Medulla oblongata (tissue), 1 donor: ENCODE data around the gene TMEM208.

ENCODE experiments used
- DNase-seq: peaks from one replicate; pipeline ENCODE4 v3.0.0-alpha.2; 2015; ENCODE audit errors: extremely low spot score

TMEM208 gene

DNA sequence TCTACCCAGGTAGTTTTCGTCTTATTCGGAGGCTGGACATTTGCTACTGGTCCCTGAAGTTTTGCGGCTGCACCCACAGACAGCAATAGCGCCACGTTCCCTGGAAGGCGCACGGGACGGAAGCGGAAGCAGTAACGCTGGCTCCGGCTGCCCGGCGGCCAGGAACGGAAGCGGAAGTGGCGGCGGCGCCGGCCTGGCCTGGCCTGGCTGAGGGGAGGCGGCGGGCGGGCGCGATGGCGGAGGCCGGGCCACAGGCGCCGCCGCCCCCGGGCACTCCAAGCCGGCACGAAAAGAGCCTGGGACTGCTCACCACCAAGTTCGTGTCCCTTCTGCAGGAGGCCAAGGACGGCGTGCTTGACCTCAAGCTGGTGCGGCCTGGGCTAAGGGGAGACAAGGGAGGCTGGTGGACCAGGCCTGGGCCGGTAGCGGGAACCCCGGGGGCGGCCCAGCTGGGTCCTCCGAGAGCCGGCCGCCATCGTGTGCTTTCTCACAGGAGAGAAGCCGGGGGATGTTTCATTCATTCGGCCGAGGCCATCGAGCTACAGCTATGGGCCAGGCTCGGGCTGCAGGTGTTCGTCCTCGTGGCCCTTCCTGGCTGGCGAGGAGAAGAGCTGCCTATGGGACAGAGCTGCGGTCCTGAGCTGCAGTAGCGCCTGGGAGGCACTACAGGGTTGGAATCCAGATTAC lies 34.8 kb upstream of the TMEM208 start, which contains the start of gene E2F4:
TSS of gene E2F4 (plus strand) at position 161 of the 687 bp plus-strand sequence. CDS start at position 234, 73 bp downstream.
- peak; percentile 97 for DNase-seq

DNA sequence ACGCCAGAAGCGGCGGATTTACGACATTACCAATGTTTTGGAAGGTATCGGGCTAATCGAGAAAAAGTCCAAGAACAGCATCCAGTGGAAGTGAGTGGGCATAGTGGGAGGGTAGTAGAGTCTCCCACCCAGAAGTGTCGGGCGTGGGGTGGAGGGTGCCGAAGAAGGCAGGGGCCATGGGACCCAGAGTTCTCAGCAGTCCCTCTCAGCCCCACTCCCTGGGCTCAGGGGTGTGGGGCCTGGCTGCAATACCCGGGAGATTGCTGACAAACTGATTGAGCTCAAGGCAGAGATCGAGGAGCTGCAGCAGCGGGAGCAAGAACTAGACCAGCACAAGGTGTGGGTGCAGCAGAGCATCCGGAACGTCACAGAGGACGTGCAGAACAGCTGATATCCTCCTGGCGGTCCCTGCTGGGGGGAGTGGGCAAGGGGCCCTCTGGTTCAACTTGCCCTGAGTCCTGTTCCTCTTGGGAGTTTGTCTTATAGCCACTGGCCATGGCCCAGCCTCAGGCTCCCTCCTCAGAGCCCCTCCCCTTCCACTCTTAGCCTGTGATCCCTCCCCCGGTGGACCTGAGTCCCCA lies 34.1 kb upstream of the TMEM208 start:
- DNase-seq = no peak

DNA sequence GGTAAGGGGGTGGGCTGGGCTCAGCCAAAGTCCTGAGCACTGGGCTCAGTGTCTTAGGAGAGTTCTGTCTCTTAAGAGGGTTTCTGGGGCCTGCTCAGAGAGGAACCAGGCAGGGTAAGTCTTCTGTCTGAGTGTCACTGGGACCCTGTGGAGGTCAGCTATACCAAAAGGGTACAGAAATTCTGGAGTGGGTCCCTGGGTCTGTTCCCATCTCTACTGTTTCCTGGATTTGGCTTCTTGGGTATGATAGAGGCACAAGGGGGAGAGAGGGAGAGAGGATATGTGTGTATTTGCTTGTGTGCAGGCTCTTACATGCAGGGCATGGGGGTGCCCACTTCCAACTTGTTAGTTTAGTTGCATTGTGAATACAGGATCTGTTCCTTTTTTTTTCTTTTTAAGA lies 33.4 kb upstream of the TMEM208 start:
- DNase-seq = no peak

DNA sequence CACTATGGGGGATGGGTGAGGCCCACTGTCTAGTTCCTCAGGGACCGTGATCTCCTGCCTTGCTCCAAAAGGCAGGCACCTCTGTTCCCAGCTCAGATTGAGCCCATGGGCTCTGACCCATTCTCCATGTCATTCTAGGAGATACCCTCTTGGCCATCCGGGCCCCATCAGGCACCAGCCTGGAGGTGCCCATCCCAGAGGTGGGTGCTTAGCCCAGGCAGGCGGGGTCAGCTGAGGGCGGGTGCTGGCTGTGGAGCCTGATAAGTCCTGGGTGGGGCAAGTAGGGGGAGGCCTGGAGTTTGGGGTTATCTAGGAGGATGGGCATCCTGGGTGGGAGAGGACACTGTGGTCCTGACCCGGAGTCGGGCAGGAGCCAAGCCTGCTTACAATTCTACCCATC lies 32.7 kb upstream of the TMEM208 start:
- no peak for DNase-seq

DNA sequence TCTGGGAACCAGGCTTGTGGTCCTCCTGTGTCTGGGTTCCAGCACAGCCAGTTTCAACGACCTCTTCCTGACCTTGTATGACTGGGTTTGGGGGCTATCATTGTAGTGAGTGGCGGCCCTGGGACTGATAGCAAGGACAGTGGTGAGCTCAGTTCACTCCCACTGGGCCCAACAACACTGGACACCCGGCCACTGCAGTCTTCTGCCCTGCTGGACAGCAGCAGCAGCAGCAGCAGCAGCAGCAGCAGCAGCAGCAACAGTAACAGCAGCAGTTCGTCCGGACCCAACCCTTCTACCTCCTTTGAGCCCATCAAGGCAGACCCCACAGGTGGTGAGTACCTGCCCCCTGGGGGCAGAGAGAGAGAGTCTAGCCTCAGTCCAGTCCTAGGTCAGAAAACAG lies 31.3 kb upstream of the TMEM208 start:
- DNase-seq = no peak

DNA sequence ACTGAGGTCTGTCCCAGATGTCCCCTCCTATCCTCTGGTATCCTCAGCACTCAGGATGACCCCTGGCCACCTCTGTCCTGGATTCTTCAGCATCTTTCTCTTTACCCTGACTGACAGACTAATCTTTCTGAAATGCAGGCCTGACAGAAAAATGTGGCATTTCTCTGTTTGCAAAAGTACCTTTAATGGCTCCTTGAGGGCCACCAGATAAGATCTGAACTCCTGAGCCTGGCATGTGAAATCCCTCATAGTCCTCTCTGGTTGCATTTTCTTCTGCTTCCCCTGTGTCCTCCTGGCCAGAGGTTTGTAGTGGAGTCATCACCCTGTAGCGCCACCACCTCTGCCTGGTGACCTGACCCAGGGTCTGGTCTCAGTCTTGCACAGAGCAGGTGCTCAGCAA lies 30.0 kb upstream of the TMEM208 start:
- no peak for DNase-seq

DNA sequence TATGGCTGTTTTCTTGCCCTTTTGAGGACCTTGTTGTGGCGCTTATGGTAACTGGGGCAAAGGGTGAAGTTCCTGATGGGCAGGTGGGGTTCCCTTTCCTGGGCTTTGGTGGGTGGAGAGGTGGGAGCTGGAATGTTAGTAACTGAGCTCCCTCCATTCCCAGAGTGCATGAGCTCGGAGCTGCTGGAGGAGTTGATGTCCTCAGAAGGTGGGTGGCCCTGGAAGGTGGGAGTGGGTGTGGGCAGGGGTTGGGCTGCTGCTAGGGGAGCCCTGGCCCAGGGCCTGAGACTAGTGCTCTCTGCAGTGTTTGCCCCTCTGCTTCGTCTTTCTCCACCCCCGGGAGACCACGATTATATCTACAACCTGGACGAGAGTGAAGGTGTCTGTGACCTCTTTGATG lies 29.2 kb upstream of the TMEM208 start:
- DNase-seq = no peak

DNA sequence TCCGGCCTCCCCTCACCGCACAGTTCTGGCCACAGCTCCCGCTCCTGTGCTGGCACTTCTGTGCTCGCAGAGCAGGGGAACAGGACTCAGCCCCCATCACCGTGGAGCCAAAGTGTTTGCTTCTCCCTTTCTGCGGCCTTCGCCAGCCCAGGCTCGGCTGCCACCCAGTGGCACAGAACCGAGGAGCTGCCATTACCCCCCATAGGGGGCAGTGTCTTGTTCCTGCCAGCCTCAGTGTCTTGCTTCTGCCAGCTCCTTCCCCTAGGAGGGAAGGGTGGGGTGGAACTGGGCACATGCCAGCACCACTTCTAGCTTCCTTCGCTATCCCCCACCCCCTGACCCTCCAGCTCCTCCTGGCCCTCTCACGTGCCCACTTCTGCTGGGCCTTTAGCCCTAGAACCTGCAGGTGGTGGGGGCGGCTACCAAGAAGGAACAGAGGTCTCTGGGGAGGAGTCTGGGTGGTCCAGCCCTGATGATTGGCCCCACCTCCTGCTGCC lies 28.6 kb upstream of the TMEM208 start:
- peak; percentile 69 for DNase-seq

DNA sequence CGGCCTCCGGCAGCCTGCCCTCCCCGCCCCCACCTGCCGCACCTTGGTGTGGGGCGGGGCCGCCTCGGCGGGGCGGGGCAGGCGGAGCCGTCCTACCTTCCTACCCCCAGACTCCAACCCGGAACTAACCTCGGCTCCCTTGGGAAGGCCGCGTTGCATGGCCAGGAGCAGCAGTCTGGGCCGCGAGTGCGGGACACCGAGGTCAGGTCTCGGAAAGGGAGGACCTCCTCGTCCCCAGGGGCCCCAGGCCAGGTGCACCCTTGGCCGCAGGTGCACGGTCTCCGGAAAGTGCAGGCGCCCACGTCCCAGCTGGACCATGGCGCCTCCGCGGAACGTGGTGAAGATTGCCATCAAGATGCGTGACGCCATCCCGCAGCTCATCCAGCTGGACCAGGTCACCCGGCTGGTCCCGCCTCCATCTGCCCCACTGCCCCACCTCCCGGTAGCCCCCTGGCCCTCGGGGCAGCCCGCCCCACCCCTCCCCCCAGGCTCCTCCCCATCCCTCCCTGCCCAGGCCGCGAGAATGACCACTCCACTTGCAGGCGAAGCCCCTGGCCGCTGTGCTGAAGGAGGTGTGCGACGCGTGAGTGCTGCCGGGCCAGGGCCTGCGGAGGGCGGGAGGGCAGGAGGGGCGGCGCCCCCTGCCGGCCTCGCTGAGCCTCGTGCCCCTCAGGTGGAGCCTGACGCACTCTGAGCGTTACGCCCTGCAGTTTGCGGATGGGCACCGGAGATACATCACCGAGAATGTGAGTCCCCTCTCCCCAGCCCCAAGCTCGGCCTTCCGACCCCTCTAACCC lies 27.7 kb upstream of the TMEM208 start, which contains the start of gene ELMO3:
TSS of gene ELMO3 (plus strand) at position 121 of the 797 bp plus-strand sequence. CDS start at position 317, 196 bp downstream.
- no peak for DNase-seq

DNA sequence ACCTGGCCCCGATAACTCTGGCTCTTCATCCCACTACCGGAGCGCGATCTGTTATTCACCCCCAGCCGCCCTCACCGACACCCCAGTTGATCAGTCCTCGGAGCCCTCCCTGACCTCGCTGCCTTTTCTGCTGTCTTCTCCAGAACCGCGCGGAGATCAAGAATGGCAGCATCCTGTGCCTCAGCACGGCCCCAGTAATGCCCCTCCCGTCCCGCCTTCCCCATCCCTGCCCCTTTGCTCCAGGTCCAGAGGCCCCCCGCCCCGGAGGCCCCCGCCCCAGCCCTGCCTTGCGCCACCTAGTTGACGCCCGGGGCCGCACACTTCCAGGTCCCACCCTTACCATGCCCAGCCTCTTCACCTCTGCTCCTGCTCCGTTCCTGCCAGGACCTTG lies 27.1 kb upstream of the TMEM208 start:
- no peak for DNase-seq

DNA sequence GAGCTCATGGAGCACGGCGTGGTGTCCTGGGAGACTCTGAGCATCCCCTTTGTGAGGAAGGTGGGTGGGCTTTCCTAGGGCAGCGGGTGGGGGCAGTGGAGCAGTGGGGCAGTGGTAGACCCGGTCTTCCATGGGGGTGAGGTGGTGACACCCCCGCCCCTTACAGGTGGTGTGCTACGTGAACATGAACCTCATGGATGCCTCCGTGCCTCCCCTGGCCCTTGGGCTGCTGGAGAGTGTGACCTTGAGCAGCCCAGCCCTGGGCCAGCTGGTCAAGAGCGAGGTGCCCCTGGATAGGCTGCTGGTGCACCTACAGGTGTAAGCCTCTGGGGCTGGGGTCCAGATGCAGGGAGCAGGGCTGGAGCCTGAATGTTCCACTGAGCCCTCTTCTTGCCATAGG lies 26.4 kb upstream of the TMEM208 start:
- no peak for DNase-seq

DNA sequence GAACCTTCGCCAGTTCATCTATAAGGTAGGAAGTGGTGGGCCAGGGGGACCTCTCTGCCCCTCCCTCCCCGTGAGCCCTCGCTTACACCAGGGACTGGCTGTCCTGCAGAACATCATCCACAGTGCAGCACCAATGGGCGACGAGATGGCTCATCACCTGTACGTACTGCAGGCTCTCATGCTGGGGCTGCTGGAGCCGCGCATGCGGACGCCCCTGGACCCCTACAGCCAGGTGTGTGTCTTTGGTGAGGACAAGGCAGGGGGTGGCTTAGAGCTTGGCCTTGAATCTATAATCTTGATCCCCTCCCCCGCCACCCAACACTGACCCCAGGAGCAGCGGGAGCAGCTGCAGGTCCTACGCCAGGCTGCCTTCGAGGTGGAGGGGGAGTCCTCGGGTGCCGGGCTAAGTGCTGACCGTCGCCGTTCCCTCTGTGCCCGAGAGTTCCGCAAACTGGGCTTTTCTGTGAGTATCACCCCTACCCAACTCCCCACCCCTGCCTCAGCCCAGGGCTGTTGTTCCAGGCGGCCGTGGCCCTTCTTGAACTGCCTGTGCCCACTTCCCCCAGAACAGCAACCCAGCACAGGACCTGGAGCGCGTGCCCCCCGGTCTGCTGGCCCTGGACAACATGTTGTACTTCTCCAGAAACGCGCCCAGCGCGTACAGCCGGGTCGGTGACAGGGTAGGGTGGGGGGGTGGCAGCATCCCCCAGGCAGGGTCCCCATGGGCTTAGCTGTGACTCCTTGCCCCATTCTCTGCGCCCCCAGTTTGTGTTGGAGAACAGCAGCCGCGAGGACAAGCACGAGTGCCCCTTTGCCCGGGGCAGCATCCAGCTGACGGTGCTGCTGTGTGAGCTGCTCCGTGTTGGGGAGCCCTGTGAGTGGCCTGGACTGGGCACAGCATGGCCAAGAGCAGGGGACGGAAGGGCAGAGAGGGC lies 25.3 kb upstream of the TMEM208 start:
- no peak for DNase-seq

DNA sequence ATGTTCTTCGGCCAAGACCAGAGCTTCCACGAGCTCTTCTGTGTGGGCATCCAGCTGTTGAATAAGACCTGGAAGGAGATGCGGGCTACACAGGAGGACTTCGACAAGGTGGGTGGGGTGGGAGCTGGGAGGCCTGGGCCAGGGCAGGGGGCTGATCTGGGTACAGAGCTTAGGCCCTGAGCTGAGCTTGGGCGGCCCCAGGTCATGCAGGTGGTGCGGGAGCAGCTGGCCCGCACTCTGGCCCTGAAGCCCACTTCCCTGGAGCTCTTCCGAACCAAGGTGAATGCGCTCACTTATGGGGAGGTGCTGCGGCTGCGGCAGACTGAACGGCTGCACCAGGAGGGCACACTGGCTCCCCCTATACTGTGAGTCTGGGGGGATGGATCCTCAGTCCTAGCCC lies 24.5 kb upstream of the TMEM208 start:
- no peak for DNase-seq

DNA sequence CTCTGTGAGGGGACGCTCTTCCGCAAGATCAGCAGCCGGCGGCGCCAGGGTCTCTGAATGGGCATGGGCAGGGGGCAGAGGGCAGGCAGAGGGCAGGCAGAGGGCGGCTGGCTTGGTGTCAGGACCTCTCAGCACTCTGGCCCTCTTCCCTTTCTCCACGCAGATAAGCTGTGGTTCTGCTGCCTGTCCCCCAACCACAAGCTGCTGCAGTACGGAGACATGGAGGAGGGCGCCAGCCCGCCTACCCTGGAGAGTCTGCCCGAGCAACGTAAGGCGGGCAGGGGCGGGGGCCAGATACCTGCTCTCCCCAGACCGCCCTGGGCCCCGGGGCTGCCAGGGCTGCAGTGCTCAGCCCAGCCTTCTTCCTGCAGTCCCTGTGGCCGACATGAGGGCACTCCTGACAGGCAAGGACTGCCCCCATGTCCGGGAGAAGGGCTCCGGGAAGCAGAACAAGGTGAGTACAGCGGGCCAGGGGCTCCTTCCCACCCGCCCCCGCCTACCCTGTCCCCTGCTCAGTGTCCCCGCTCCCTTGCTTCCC lies 23.9 kb upstream of the TMEM208 start:
- no peak for DNase-seq

DNA sequence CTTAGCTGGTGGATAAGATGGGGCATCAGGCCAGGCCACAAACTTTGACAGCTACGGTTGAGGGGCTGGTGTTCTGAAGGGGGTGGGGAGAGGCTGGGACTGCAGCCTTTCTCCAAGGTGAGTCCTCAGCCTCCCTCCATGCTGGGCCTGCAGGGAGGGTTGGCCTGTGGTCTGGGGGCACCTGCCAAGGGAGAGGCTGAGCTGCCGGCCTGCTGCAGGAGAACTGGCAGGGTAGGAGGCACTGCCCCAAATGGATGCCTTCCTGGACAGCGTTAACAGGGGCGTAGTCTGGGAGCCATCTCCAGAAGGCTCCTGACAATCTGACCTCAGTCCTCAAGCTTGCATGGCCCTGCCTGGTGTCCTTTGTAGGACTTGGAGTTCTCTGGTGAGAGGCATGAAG lies 22.9 kb upstream of the TMEM208 start:
- DNase-seq = no peak

DNA sequence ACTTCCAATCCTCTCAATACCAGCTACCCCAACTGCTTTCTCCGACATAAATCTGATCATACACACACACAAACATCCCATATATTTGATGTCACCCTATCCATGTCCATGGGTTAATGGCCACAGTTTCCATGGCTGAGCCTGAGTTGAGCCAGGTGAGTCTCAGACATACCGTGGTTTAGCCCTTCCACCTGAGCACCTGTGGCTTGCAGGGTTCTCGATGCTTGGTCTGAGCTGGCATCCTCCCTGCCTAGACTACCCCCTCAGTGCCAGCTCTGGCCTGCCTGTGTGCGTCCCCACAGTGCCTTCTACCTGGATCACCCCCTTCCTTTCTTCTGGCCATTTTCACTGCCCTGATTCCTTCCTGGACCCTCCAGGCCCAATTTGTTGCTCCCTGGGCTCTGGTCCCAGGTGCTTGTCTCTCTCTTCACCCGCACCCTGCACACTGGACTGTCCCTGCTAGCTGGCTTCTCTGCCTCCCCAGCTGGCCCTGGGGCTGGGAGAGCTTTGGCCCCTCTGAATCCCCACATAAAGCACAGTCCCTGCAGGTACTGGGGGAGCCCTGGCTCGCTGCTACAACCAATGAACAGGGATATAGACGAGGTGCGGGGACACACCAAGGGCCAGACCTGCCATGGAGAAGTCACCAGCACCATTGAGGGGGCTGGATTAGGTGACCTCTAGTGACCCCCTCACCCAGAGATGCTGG lies 20.6 kb upstream of the TMEM208 start:
- no peak for DNase-seq

DNA sequence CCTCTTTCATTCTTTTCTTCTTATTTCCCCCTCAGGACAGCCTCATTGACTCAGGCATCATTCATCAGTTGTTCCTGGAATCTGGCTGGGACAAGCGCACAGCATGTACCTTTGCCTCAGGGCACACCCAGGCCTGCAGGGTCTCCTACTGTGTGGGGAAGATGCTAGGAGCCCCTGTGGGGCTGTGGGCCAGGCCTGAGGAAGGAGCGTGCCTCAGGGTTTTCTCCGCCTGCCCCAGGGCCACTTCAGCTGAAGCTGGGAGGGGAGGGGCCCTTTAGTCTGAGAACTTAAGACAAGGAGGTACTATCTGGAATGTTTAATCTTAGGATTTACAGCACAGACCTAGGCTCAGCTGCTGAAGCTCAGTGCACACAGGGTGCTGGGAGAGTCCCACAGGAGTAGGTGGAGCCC lies 20.1 kb upstream of the TMEM208 start:
- no peak for DNase-seq

DNA sequence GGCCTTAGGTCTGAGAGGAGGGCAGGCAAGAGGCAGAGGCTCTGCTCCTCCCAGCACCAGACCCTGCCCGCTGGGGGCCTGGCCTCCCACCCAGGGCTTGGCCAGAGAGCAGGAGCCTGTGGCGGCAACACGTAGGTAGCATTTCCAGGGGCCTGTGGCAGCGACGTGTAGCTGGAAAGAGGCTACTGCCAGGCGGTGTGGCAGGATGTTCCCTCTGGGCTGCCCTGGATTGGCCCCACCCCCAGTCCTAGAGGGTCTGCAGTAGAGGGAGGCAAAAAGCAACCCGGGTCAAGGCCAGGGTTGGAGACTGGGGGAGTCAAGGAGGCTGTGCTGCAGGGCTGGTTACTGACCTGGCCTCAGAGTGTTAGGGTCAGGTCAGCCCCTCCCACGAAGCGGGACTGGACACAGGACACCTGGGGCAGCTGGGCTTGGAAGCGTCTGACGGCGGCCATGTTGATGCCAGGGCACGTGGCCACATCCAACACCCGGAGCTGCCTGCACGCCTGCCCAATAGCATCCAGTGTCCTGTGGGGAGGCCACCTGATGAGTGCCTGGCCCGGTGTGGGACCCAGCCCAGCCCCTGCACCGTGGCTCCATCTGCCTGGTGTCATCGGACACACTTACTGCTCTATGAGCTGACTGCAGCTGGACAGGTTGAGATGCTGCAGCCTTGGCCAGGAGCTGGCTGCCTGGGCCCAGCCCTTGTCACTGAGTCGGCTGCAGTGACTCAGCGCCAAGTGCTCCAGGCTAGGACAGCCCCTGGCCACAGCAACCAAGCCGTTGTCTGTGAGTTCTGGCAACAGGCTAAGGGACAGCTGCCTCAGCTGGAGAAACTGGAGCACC lies 19.5 kb upstream of the TMEM208 start:
- no peak for DNase-seq

DNA sequence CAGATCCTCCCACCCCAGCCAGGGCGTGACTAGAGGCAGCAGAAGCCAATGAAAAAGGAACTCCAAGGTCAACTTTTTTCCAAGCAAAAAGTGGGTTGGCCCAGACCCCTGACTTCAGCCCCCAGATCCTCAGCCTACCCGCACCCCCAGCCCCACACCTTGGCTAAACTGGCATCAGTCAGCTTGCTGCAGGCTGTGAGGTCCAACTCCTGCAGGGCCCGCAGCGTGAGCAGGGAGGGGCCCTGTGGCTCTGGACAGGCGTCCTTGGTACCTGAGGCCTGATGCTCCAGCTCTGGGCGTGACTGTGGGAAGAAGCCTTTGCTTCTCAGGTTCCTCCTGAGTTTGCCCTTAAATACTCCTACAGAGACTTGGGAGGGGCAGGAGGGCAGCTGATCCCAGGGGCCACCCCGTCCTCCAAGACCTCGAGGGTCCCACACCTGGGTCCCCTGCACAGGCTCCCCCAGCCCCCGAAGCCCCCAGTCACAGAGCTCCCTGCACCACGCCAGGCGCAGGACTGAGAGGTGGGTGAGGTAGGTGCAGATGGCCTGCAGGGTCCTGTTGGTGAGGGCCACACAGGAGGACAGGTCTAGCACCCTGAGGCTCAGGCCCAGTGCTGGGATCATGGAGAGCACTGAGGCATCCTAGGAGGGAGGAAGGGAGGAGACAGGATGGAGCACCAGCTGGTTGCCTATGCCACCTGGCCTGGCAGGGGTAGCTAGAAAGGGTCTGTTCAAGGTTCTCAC lies 18.6 kb upstream of the TMEM208 start:
- no peak for DNase-seq
